Stimulated activated memory B cell treated with anti-CD40 and anti-IgM and Interleukin-4, amounts not matched to agents 10 μg/mL and 1 μg/mL and 100 μg/mL, for 72 hours (primary cell): Measurements from ENCODE around the gene B4GALT5.

Source experiments
- ATAC-seq: fragments of 150-1000 bp; cut with Tn5 transposase; 2 replicates; pipeline ENCODE4 v1.10.0; 2021
- H3K27ac Mint-ChIP-seq: one replicate; pipeline ENCODE4 v1.8.0; 2022; ENCODE audit warnings: mild to moderate bottlenecking, mixed read lengths
- H3K27me3 Mint-ChIP-seq: one replicate; pipeline ENCODE4 v1.8.0; 2022; ENCODE audit warnings: mixed read lengths
- H3K36me3 Mint-ChIP-seq: one replicate; pipeline ENCODE4 v1.8.0; 2022; ENCODE audit warnings: mixed read lengths
- H3K4me1 Mint-ChIP-seq: one replicate; pipeline ENCODE4 v1.8.0; 2022; ENCODE audit warnings: mixed read lengths
- H3K4me3 Mint-ChIP-seq: one replicate; pipeline ENCODE4 v1.8.0; 2022; ENCODE audit warnings: mild to moderate bottlenecking, moderate library complexity, mixed read lengths
- H3K9me3 Mint-ChIP-seq: one replicate; pipeline ENCODE4 v1.8.0; 2022; ENCODE audit warnings: mixed read lengths

The B4GALT5 gene

DNA sequence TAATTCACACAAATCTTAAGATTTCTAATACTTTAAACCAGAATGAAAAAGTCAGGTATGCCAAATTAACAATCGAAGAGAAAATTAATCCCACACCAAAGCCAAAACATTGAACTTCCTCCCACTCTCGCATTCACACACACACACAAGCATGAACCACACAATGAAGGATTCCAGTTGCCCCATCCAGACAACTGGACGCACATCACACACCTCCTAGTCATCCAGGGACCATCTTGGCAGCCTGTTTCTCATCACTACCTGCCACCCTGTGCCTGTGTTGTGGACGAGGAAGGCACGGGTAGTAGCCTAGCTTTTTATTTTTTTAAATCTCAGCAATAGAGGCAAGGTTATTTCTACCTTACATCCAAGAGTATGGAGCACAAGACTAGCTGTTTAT is 15.2 kb downstream of the B4GALT5 start:
- no peaks in the 10 kb centered on the region for H3K27me3 Mint-ChIP-seq
- H3K4me3 Mint-ChIP-seq, result peak overlapping the region; percentile 20
- ATAC-seq, result no peak
- H3K9me3 Mint-ChIP-seq, result no peaks in the 10 kb centered on the region
- peak overlapping the region; percentile 70 for H3K27ac Mint-ChIP-seq
- peaks cover 61% of the 10 kb centered on the region for H3K4me1 Mint-ChIP-seq
- H3K36me3 Mint-ChIP-seq, result peaks cover 5% of the 10 kb centered on the region

DNA sequence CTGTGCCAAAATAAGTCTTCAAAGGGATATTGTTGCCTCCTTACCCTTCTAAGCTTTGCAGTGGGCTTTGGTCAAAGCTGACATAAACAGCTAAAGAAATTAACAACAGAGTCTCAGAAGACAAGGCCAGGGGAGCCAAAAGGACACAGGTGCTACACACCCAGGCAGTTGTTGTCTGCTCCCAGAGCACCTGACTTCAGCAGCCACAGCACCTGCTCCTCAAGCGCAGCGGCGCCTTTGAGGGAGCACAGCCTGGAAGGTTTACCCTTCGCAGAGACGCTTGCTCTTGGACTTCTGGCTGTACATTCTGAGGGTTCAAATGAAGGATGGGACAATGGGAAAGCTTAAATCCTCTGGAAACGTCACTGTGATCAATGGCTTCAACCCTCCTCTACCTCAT is 16.6 kb downstream of the B4GALT5 start:
- Mint-ChIP-seq H3K27ac (peak overlapping the region; percentile 51), H3K27me3 (no peaks in the 10 kb centered on the region), H3K4me3 (no peak overlapping the region), H3K4me1 (peaks cover 62% of the 10 kb centered on the region), H3K36me3 (peaks cover 5% of the 10 kb centered on the region), H3K9me3 (no peaks in the 10 kb centered on the region)
- ATAC-seq, result no peak

DNA sequence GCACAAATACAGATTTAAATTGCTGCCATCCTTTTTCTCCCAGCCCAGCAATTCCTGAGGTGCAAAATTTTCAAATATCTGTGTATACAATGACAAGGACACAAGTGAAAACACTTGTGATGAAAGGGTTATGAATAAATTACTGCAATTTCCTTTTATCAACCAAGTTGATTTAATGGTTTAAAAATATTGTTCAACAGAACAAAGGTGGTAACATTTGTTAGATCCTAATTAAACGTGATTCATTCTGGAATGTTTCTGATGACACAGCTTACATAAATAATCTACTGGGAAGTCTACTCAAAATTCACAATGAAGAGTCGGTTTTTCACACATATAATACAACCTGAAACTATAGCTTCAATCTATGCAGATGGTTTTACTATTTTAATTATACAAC is 17.1 kb downstream of the B4GALT5 start:
- Mint-ChIP-seq H3K9me3 (no peaks in the 10 kb centered on the region), H3K27ac (no peak overlapping the region), H3K4me3 (no peak overlapping the region), H3K36me3 (peaks cover 5% of the 10 kb centered on the region), H3K4me1 (peaks cover 57% of the 10 kb centered on the region), H3K27me3 (no peaks in the 10 kb centered on the region)
- no peak for ATAC-seq

DNA sequence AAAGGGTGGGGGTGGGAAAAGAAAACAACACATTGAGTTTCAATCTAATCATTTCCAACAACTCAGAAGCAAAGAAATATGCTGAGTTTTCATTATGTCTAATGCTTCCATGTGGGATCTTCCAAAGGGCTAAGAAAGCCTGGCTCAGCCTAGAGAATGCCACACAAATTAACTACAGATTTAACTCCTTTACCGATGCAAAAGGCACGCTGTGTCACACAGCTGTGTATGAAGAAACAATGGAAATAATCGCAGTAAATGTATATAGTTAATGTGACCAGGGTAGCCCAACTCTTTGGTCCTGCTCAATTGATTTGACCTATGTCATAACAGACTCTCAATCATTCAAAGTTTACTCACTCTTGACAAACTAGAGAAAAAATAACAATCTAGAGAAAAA is 17.8 kb downstream of the B4GALT5 start:
- Mint-ChIP-seq H3K27ac (no peak overlapping the region), H3K4me3 (no peak overlapping the region), H3K27me3 (no peaks in the 10 kb centered on the region), H3K4me1 (peaks cover 54% of the 10 kb centered on the region), H3K36me3 (peaks cover 5% of the 10 kb centered on the region), H3K9me3 (no peaks in the 10 kb centered on the region)
- no peak for ATAC-seq

DNA sequence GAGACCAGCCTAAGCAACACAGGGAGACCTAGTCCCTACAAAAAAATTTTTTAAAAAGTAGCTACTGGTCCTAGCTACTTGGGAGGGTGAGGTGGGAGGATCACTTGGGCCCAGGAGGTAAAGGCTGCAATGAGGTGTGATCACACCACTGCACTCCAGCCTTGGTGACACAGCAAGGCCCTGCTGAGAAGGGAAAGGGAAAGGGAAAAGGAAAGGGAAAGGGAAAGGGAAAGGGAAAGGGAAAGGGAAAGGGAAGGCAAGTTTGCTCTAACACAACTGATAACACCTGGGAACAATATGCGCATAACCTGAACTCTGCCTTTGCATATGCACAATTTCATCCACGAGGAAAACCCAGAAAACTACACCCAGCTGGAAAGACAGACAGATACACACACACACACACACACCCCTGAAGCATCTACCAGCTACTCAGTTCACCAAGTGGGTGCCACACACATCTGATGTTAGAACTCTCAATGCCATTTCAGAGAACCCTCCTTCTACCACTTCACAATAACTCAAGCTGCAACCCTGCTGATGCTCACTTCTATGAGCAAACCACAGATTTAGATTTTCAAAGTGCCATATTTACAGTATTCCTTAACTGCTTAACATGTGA is 19.1 kb downstream of the B4GALT5 start:
- Mint-ChIP-seq H3K36me3 (peaks cover 5% of the 10 kb centered on the region), H3K4me1 (peaks cover 55% of the 10 kb centered on the region), H3K9me3 (no peaks in the 10 kb centered on the region), H3K27me3 (no peaks in the 10 kb centered on the region), H3K4me3 (no peak overlapping the region), H3K27ac (no peak overlapping the region)
- ATAC-seq, result no peak

- H3K4me1 Mint-ChIP-seq, result peaks cover 51% of the 10 kb centered on the region
Measured at GRCh38 chr20:49693435-49694171, 20.1 kb downstream of the B4GALT5 start.

GRCh38 chr20:49692941-49693340 is 20.7 kb downstream of the B4GALT5 start:
- Mint-ChIP-seq H3K4me3 (no peak overlapping the region), H3K4me1 (peaks cover 52% of the 10 kb centered on the region), H3K36me3 (peaks cover 8% of the 10 kb centered on the region), H3K27me3 (no peaks in the 10 kb centered on the region), H3K9me3 (no peaks in the 10 kb centered on the region), H3K27ac (no peak overlapping the region)
- ATAC-seq, result no peak

More at GRCh38 chr20:49693435-49694171, 20.1 kb downstream of the B4GALT5 start:
- no peak for ATAC-seq
- H3K9me3 Mint-ChIP-seq, result no peaks in the 10 kb centered on the region
- peaks cover 5% of the 10 kb centered on the region for H3K36me3 Mint-ChIP-seq
- no peak overlapping the region for H3K27ac Mint-ChIP-seq
- no peaks in the 10 kb centered on the region for H3K27me3 Mint-ChIP-seq
- no peak overlapping the region for H3K4me3 Mint-ChIP-seq

DNA sequence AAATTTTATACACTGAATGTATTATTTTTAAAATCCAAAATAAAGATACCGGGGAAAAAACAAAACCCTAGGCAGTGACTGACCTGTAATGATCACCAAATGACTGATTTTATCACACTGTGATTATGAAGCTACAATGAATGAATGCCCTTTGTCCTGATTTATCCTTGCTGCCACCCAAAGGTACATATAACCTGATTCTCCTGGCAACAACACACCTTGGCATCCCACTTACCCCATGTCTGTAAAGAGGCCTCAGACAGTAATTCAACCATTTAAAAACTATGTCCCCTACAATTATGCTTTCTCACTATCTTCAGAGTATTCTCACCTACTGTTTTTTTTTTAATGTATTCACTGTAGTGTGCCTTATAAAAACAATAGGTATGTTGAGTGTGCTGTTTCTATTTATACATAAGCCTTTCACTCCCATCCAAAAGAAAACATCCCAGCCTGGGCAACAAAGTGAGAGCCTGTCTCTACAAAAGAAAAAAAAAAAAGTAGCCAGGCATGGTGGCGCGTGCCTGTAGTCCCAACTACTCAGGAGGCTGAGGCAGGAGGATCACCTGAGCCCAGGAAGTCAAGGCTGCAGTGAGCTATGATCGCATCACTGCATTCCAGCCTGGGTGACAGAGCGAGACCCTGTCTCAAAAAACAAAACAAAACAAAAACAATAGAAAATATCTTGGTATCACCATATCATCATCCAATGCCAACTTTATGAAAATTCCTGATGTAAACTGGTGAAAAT is 21.7 kb downstream of the B4GALT5 start:
- H3K36me3 Mint-ChIP-seq, result peaks cover 7% of the 10 kb centered on the region
- H3K4me1 Mint-ChIP-seq, result peaks cover 55% of the 10 kb centered on the region
- H3K9me3 Mint-ChIP-seq, result no peaks in the 10 kb centered on the region
- no peak overlapping the region for H3K27ac Mint-ChIP-seq
- H3K4me3 Mint-ChIP-seq, result no peak overlapping the region
- ATAC-seq, result no peak
- no peaks in the 10 kb centered on the region for H3K27me3 Mint-ChIP-seq

GRCh38 chr20:49690899-49691620 is 22.6 kb downstream of the B4GALT5 start:
- no peak overlapping the region for H3K27ac Mint-ChIP-seq
- no peak overlapping the region for H3K4me3 Mint-ChIP-seq
- H3K36me3 Mint-ChIP-seq, result peaks cover 7% of the 10 kb centered on the region
- H3K27me3 Mint-ChIP-seq, result no peaks in the 10 kb centered on the region
- H3K9me3 Mint-ChIP-seq, result no peaks in the 10 kb centered on the region
- peaks cover 60% of the 10 kb centered on the region for H3K4me1 Mint-ChIP-seq
- ATAC-seq, result no peak

GRCh38 chr20:49687595-49688567 is 25.8 kb downstream of the B4GALT5 start:
- ATAC-seq, result no peak
- H3K27ac Mint-ChIP-seq, result peak overlapping the region; percentile 50
- H3K27me3 Mint-ChIP-seq, result no peaks in the 10 kb centered on the region
- peaks cover 20% of the 10 kb centered on the region for H3K36me3 Mint-ChIP-seq
- peaks cover 57% of the 10 kb centered on the region for H3K4me1 Mint-ChIP-seq
- no peaks in the 10 kb centered on the region for H3K9me3 Mint-ChIP-seq
- no peak overlapping the region for H3K4me3 Mint-ChIP-seq

GRCh38 chr20:49685809-49686208 is 27.9 kb downstream of the B4GALT5 start:
- peaks cover 32% of the 10 kb centered on the region for H3K36me3 Mint-ChIP-seq
- no peak overlapping the region for H3K4me3 Mint-ChIP-seq
- peaks cover 64% of the 10 kb centered on the region for H3K4me1 Mint-ChIP-seq
- no peaks in the 10 kb centered on the region for H3K9me3 Mint-ChIP-seq
- ATAC-seq, result no peak
- no peak overlapping the region for H3K27ac Mint-ChIP-seq
- H3K27me3 Mint-ChIP-seq, result no peaks in the 10 kb centered on the region

DNA sequence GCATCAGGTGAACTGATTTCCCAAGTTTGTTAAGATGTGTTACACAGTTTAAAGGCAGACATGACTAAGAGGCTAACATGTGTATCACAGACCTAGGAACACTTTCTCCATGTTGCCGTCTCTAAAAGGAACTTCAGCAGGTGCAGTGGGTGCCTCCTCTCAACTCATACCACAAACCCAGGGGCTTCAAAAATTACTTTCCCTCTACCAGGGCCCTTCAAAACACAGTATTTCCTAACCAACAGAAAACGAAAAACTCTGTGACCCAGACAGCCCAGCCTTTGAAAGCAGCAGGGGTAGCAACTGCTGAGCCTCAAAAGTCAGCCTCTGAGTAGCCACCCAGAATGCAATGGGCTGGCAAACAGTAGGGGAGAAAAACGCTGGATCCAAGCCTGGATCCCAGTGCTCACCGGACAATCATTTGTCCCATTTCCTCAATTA is 28.5 kb downstream of the B4GALT5 start:
- no peak overlapping the region for H3K4me3 Mint-ChIP-seq
- no peak overlapping the region for H3K27ac Mint-ChIP-seq
- peaks cover 32% of the 10 kb centered on the region for H3K36me3 Mint-ChIP-seq
- no peaks in the 10 kb centered on the region for H3K9me3 Mint-ChIP-seq
- no peaks in the 10 kb centered on the region for H3K27me3 Mint-ChIP-seq
- peaks cover 68% of the 10 kb centered on the region for H3K4me1 Mint-ChIP-seq
- peak; percentile 48 for ATAC-seq

- Mint-ChIP-seq H3K9me3 (no peaks in the 10 kb centered on the region), H3K27ac (no peak overlapping the region), H3K27me3 (no peaks in the 10 kb centered on the region), H3K4me1 (peaks cover 68% of the 10 kb centered on the region), H3K36me3 (peaks cover 38% of the 10 kb centered on the region), H3K4me3 (no peak overlapping the region)
- no peak for ATAC-seq
Measured at GRCh38 chr20:49684335-49684997, 29.2 kb downstream of the B4GALT5 start.

- Mint-ChIP-seq H3K4me1 (peaks cover 72% of the 10 kb centered on the region), H3K36me3 (peaks cover 34% of the 10 kb centered on the region), H3K27ac (no peak overlapping the region), H3K4me3 (no peak overlapping the region), H3K27me3 (no peaks in the 10 kb centered on the region), H3K9me3 (no peaks in the 10 kb centered on the region)
- no peak for ATAC-seq
Measured at GRCh38 chr20:49682798-49683197, 30.9 kb downstream of the B4GALT5 start.
